Brain microvascular endothelial cell (primary cell): Measurements from ENCODE around the gene BRINP1.

Source experiments
- DNase-seq: peaks from one replicate; pipeline ENCODE4 v3.0.0-alpha.2; 2020
- H3K27ac ChIP-seq: fragments of 250-450 bp; sonication (Bioruptor Pico); 2 replicates; pipeline ENCODE4 v1.5.1; 2020; ENCODE audit warnings: mild to moderate bottlenecking, moderate library complexity
- H3K27me3 ChIP-seq: fragments of 250-450 bp; sonication (Bioruptor Pico); replicated peaks from 2 replicates; pipeline ENCODE4 v1.5.1; 2020; ENCODE audit warnings: mild to moderate bottlenecking
- H3K36me3 ChIP-seq: fragments of 250-450 bp; sonication (Bioruptor Pico); replicated peaks from 2 replicates; pipeline ENCODE4 v1.5.1; 2020; ENCODE audit warnings: mild to moderate bottlenecking
- H3K4me3 ChIP-seq: 2 replicates; pipeline ENCODE4 v1.5.1; 2011; ENCODE audit warnings: low read depth, mild to moderate bottlenecking, control low read depth, low read length, moderate library complexity
- CTCF ChIP-seq: IDR thresholded peaks from 2 replicates; pipeline ENCODE4 v1.5.1; 2011; ENCODE audit warnings: low read depth, mild to moderate bottlenecking, moderate library complexity, low read length, control low read depth, inconsistent platforms; ENCODE audit errors: missing control alignments
- in situ Hi-C: cut with HindIII; loops from 2 replicates; pipeline ENCODE4 v1.10.0; 2017; ENCODE audit warnings: low sequenced_read_pairs, low pct_ligation_motif_present

Gene BRINP1

GRCh38 chr9:119126040-119126439 is 243.2 kb downstream of the BRINP1 start:
- Histone ChIP-seq H3K27ac (no peak overlapping the region), H3K27me3 (no peaks in the 10 kb centered on the region), H3K36me3 (no peaks in the 10 kb centered on the region), H3K4me3 (no peak overlapping the region)
- in situ Hi-C loops = no loop called here
- DNase-seq = no peak
- TF ChIP-seq CTCF = no peak

GRCh38 chr9:119121899-119122298 is 247.3 kb downstream of the BRINP1 start:
- no peak for TF ChIP-seq CTCF
- H3K27me3 ChIP-seq = no peaks in the 10 kb centered on the region
- in situ Hi-C loops = no loop called here
- H3K27ac ChIP-seq = no peak overlapping the region
- H3K4me3 ChIP-seq = no peak overlapping the region
- no peaks in the 10 kb centered on the region for H3K36me3 ChIP-seq
- no peak for DNase-seq

- no peak for TF ChIP-seq CTCF
Observed at GRCh38 chr9:119117409-119117808, 251.8 kb downstream of the BRINP1 start.

More at GRCh38 chr9:119117409-119117808, 251.8 kb downstream of the BRINP1 start:
- H3K4me3 ChIP-seq = no peak overlapping the region
- in situ Hi-C loops = no loop called here
- no peaks in the 10 kb centered on the region for H3K36me3 ChIP-seq
- no peak for DNase-seq
- no peaks in the 10 kb centered on the region for H3K27me3 ChIP-seq
- H3K27ac ChIP-seq = no peak overlapping the region
